Measurements from ENCODE around the gene FAM151B. TPM values are rescaled to one million over a fixed set of nuclear protein-coding genes. Genes with fewer than 3 reads are reported as not detected.

The FAM151B gene
- polyA plus RNA-seq, 4 donors = 3.0 to 3.4 (median 3.2) TPM

- no peak for DNase-seq (ENCODE audit: low read depth in 4 of 4, low spot score in 3 of 4)
These were observed 96.9 kb downstream of the FAM151B start for GRCh38 chr5:80584770-80585169.

- no peak for DNase-seq (ENCODE audit: low read depth in 4 of 4, low spot score in 3 of 4)
These were observed 101.1 kb downstream of the FAM151B start for GRCh38 chr5:80588858-80589540.

GRCh38 chr5:80590766-80591165 is 102.9 kb downstream of the FAM151B start:
- no peak for DNase-seq (ENCODE audit: low read depth in 4 of 4, low spot score in 3 of 4)

GRCh38 chr5:80591352-80591751 is 103.5 kb downstream of the FAM151B start:
- no peak for DNase-seq (ENCODE audit: low read depth in 4 of 4, low spot score in 3 of 4)

- DNase-seq (ENCODE audit: low read depth in 4 of 4, low spot score in 3 of 4) = no peak
These were observed 104.2 kb downstream of the FAM151B start for GRCh38 chr5:80592105-80592504.

Other genes with a start within 250 kb of the FAM151B start
- 10 to 100 TPM; 26.2 to 58.1 (median 53.0) TPM for gene SERINC5, start 232.1 kb upstream of the FAM151B start, polyA plus RNA-seq (ENCODE audit: insufficient read length in 4 of 4)
- not detected for gene SPZ1, start 168.1 kb upstream of the FAM151B start, polyA plus RNA-seq (ENCODE audit: insufficient read length in 4 of 4)
- 10 to 100 TPM; 46.5 to 89.3 (median 78.3) TPM for gene ZFYVE16, start 80.0 kb upstream of the FAM151B start, polyA plus RNA-seq (ENCODE audit: insufficient read length in 4 of 4)
- gene ANKRD34B, start 82.2 kb downstream of the FAM151B start, polyA plus RNA-seq (ENCODE audit: insufficient read length in 4 of 4) = under 1 TPM in 3 of 4 donors, not detected in 1; 0.20 to 0.49 (median 0.29) TPM
- gene MSH3, start 166.6 kb downstream of the FAM151B start, polyA plus RNA-seq (ENCODE audit: insufficient read length in 4 of 4) = 10 to 100 TPM; 15.7 to 27.8 (median 19.3) TPM
- gene DHFR, start 166.9 kb downstream of the FAM151B start, polyA plus RNA-seq (ENCODE audit: insufficient read length in 4 of 4) = 10 to 100 TPM; 41.3 to 92.4 (median 68.3) TPM

Data from left renal pelvis (tissue), 4 donors.